TTC549 (cell line): ENCODE results near the gene PUSL1.

Source experiments
- FAIRE-seq: peaks from 2 replicates; lab custom pipeline; 2012; peaks lifted over from hg19 to GRCh38; lab: Jason Lieb, UNC

Gene PUSL1

GRCh38 chr1:1340791-1341548, 32.6 kb downstream of the PUSL1 start:
- no peak for FAIRE-seq

- no peak for FAIRE-seq
Measured at GRCh38 chr1:1341549-1342021, 33.2 kb downstream of the PUSL1 start.

GRCh38 chr1:1342061-1342562, 33.7 kb downstream of the PUSL1 start:
- FAIRE-seq: no peak

- FAIRE-seq: no peak
Measured at GRCh38 chr1:1342584-1343115, 34.3 kb downstream of the PUSL1 start.

GRCh38 chr1:1343811-1344421, 35.5 kb downstream of the PUSL1 start:
- FAIRE-seq: no peak

- no peak for FAIRE-seq
Measured at GRCh38 chr1:1344655-1345361, 36.4 kb downstream of the PUSL1 start.

- no peak for FAIRE-seq
Measured at GRCh38 chr1:1345384-1345783, 37.0 kb downstream of the PUSL1 start.

GRCh38 chr1:1345860-1346500, 37.6 kb downstream of the PUSL1 start:
- FAIRE-seq: no peak

GRCh38 chr1:1346501-1346890, 38.1 kb downstream of the PUSL1 start:
- FAIRE-seq: no peak

- FAIRE-seq: no peak
Measured at GRCh38 chr1:1347026-1347595, 38.7 kb downstream of the PUSL1 start.

GRCh38 chr1:1347663-1348419, 39.4 kb downstream of the PUSL1 start:
- FAIRE-seq: no peak

- no peak for FAIRE-seq
Measured at GRCh38 chr1:1348420-1349255, 40.2 kb downstream of the PUSL1 start.

- no peak for FAIRE-seq
Measured at GRCh38 chr1:1349256-1350012, 41.0 kb downstream of the PUSL1 start, which contains the start of gene DVL1. Gene DVL1 (minus strand): TSS chr1:1349418. CDS start chr1:1349065, 353 bp downstream.

GRCh38 chr1:1351511-1352427, 43.4 kb downstream of the PUSL1 start:
- no peak for FAIRE-seq

GRCh38 chr1:1352786-1353388, 44.5 kb downstream of the PUSL1 start:
- FAIRE-seq: no peak

GRCh38 chr1:1353389-1354151, 45.2 kb downstream of the PUSL1 start:
- FAIRE-seq: no peak
